Stimulated activated CD4-positive, alpha-beta T cell treated with anti-CD3 and anti-CD28 coated beads, TNF-alpha, amount 100 ng/mL, for 24 hours (primary cell): ENCODE data around the gene CDR2.
"Not testable (repeated sequence)": the region's sequence is repeated elsewhere in the genome, so short reads cannot be mapped to it uniquely, and the experiment has no call there.

Source experiments
- DNase-seq, 3 experiments: peaks; one replicate each; pipeline ENCODE4 v3.0.0-alpha.2; 2020; ENCODE audit warnings: low read depth in 3 of 3

Gene CDR2

DNA sequence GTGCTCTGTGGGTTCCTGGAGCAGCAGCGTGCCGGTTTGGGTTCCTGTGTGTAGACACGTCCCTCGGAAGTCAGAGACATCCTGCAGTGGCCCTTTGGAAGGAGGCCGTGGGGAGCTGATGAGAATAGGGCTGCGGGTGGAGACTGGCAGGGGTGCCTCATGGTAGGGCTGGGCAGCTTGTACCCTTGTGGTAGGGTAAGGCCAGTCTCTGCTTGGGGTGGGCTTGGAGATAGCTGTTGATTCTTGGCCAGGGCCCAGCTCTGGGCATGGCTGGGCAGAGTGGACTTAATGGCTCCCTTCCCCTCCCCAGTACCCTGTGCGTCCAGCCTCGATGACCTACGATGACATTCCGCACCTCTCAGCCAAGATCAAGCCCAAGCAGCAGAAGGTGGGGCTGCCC lies 66.6 kb downstream of the CDR2 start:
- DNase-seq, result no peak

GRCh38 chr16:22306788-22307187 lies 67.6 kb downstream of the CDR2 start:
- no peak for DNase-seq

GRCh38 chr16:22304411-22304810 lies 70.0 kb downstream of the CDR2 start:
- no peak for DNase-seq

GRCh38 chr16:22302776-22303363 lies 71.5 kb downstream of the CDR2 start:
- DNase-seq, result no peak

DNA sequence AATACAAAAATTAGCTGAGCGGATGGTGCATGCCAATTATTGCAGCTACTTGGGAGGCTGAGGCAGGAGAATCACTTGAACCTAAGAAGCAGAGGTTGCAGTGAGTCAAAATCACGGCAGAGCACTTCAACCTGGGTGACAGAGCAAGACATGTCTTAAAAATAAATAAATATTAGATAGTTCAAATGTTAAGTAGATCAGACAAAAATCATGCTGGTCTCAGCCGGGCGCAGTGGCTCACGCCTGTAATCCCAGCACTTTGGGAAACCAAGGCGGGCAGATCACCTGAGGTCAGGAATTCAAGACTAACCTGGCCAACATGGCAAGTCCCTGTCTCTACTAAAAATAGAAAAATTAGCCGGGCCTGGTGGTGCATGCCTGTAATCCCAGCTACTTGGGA lies 73.0 kb downstream of the CDR2 start:
- DNase-seq, result not testable (repeated sequence)

GRCh38 chr16:22300427-22301071 lies 73.9 kb downstream of the CDR2 start:
- peak in 1 of 3 experiments; percentile 39 for DNase-seq

GRCh38 chr16:22299036-22299435 lies 75.4 kb downstream of the CDR2 start:
- DNase-seq, result no peak

DNA sequence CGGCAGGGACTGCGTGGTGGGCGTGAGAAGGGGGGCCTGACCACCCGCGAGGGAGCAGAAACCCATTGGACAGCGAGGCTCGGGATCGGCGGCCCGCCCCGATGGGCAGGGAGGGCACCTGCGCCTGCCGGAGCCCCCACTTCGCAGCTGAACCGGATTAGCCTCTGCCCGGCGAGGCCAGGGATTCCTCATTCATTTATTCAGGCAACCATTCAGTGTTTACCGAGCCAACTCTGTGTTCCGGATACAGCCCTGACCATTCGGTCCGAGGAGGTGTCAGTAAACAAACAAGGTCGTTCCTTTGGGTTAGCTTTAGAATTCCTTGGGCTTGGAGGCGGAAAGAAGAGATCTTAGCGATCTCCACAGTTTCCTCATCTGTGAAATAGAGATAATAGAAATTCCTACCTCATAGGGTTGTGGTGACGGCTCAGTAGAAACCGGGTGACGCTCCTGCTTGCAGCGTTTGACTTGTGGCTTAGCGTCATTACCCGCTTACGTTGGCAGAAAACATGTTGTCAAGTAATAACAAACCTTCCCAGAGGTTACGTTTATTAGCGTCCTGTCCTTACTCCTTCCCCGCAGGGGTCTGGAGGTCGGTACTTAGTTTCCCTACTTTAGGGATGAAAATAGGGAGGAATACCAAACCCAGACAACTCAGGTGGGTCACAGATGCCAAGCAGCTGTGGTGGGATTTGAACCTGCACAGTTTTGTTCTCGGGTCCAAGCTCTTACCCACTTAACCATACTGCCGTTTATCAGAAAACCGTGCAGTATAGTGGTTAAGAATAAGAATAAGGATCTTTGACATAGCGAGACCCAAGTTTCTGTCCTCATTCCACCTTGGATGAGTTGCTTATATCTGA lies 76.3 kb downstream of the CDR2 start:
- peak; percentile 50 to 66 (median 65) for DNase-seq

- peak; percentile 99 to 100 (median 99) for DNase-seq
Measured at GRCh38 chr16:22297114-22297870, 77.1 kb downstream of the CDR2 start, which contains the start of gene POLR3E. POLR3E (plus strand) TSS chr16:22297409; CDS start chr16:22302969, 5,560 bp downstream.

DNA sequence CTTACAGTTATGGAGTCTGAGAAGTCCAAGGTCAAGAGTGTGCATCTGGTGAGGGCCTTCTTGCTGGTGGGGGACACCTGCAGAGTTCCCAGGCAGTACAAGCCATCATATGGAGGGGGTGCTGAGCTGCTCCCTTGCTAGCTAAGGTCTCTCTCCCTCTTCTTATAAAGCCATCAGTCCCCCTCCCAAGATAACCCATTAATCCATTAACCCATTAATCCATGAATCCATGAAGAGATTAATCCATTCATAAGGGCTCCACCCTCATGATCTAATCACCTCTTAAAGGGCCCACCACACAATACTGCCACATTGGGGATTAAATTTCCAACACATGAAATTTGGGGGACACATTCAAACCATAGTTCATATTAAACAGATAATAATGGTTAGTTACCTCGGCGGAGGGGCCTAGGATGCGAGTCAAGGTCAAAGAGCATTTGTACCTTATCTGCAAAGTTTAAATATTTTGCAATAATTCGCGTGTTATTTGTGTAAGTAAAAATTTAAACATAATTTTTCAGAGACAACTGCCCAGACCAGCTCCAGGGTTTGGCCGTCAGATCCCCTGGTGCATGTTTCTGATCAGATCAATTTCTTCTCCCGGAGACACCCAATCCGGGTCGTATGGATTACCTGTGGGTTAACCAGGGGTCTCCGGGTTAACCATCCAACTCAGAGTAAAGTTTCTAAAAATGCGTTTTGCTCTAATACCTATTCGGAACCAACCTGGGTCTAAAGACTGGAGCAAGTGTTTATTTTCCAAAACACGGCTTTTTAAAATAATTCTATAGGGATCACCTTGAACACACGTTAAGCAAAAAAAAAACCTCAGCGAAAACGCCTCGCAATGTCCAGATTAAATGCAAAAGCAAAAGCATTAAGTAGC lies 78.0 kb downstream of the CDR2 start:
- no peak for DNase-seq
